A549 (cell line): ENCODE data around the gene AKAP8L. TPM values are rescaled to one million over a fixed set of nuclear protein-coding genes. Genes with fewer than 3 reads are reported as not detected.

Source experiments
- ATAC-seq, 2 experiments: fragments of 200-7000 bp in 1 of 2; fragments of >200 bp in 1 of 2; cut with Nextera tagmentation in 1 of 2; cut with Tn5 transposase in 1 of 2; 3 replicates each; pipeline versions ENCODE4 v1.8.0 to v1.9.1; 2018 to 2020; ENCODE audit warnings: mild to moderate bottlenecking in 1 of 2, moderate library complexity in 1 of 2
- CTCF ChIA-PET: fragments of 300-600 bp; sonication (Branson Sonifier 250); formaldehyde crosslinking; extraction: SDS; loops from one replicate; lab custom pipeline; 2021; ENCODE audit warnings: antibody characterized with exemption, inconsistent platforms; lab: Yijun Ruan, JAX
- POLR2A ChIA-PET: fragments of 350-600 bp; formaldehyde crosslinking; extraction: SDS; loops from one replicate; lab custom pipeline; 2021; ENCODE audit warnings: antibody characterized with exemption, inconsistent platforms; lab: Yijun Ruan, JAX
- DNase-seq, 2 experiments: peaks; one replicate each; pipeline versions ENCODE4 v3.0.0 to v3.0.0-alpha.2; 2011 to 2016; ENCODE audit warnings: low read depth in 1 of 2, low spot score in 1 of 2
- FAIRE-seq: peaks from 2 replicates; lab custom pipeline; 2011; peaks lifted over from hg19 to GRCh38; lab: Jason Lieb, UNC
- H3K27ac ChIP-seq, 2 experiments: fragments of >200 bp; sonication (Bioruptor Twin); formaldehyde crosslinking; 3 replicates each; pipeline ENCODE4 v1.5.1; 2016 to 2017
- H3K4me1 ChIP-seq: fragments of >200 bp; sonication (Bioruptor Twin); formaldehyde crosslinking; 3 replicates; pipeline ENCODE4 v1.6.1; 2016
- H3K4me2 ChIP-seq: fragments of >200 bp; sonication (Bioruptor Twin); formaldehyde crosslinking; 3 replicates; pipeline ENCODE4 v1.6.1; 2016
- H3K4me3 ChIP-seq: fragments of >200 bp; sonication (Bioruptor Twin); formaldehyde crosslinking; 3 replicates; pipeline ENCODE4 v1.5.1; 2016
- H3K9me3 ChIP-seq: fragments of >200 bp; sonication (Bioruptor Twin); formaldehyde crosslinking; 3 replicates; pipeline ENCODE4 v1.6.1; 2016
- BHLHE40 ChIP-seq: IDR thresholded peaks from 2 replicates; pipeline ENCODE4 v1.6.1; 2012; ENCODE audit warnings: low read depth, low read length, inconsistent platforms
- CTCF ChIP-seq: fragments of >200 bp; sonication (Bioruptor Twin); formaldehyde crosslinking; IDR thresholded peaks from 3 replicates; pipeline ENCODE4 v1.5.1; 2016
- E2F6 ChIP-seq: IDR thresholded peaks from 2 replicates; pipeline ENCODE4 v1.6.1; 2012; ENCODE audit warnings: low read depth, borderline replicate concordance
- GATA3 ChIP-seq: IDR thresholded peaks from 2 replicates; pipeline ENCODE4 v1.6.1; 2012; ENCODE audit warnings: borderline replicate concordance
- HMGXB4 ChIP-seq: fragments of 250-450 bp; sonication (Bioruptor Pico); IDR thresholded peaks from 2 replicates; pipeline ENCODE4 v1.5.0; 2021; ENCODE audit warnings: mild to moderate bottlenecking, moderate library complexity, borderline replicate concordance
- HOXA7 ChIP-seq: fragments of 250-450 bp; sonication (Bioruptor Pico); IDR thresholded peaks from 2 replicates; pipeline ENCODE4 v1.5.0; 2020; ENCODE audit warnings: mild to moderate bottlenecking, moderate library complexity
- HOXB5 ChIP-seq: fragments of 250-450 bp; sonication (Bioruptor Pico); IDR thresholded peaks from 2 replicates; pipeline ENCODE4 v1.5.0; 2020; ENCODE audit warnings: mild to moderate bottlenecking, moderate library complexity
- JUNB ChIP-seq: fragments of >200 bp; sonication (Bioruptor Twin); formaldehyde crosslinking; IDR thresholded peaks from 2 replicates; pipeline ENCODE4 v1.6.1; 2016
- KDM1A ChIP-seq: fragments of 200-600 bp; sonication (generic); IDR thresholded peaks from 2 replicates; pipeline ENCODE4 v1.6.1; 2016; ENCODE audit warnings: low read depth, mild to moderate bottlenecking
- MAFK ChIP-seq: fragments of 450-650 bp; IDR thresholded peaks from 2 replicates; pipeline ENCODE4 v1.6.1; 2014; ENCODE audit not compliant: partially characterized antibody
- MYC ChIP-seq: IDR thresholded peaks from 2 replicates; pipeline ENCODE4 v1.6.1; 2012; ENCODE audit warnings: mild to moderate bottlenecking, inconsistent platforms, low read length, improper control_type of control experiment, borderline replicate concordance
- NPAS2 ChIP-seq: fragments of 250-450 bp; sonication (Bioruptor Pico); IDR thresholded peaks from 2 replicates; pipeline ENCODE4 v1.8.0; 2022; ENCODE audit warnings: mild to moderate bottlenecking, moderate library complexity, borderline replicate concordance
- NR3C1 ChIP-seq: fragments of >200 bp; sonication (Bioruptor Twin); formaldehyde crosslinking; IDR thresholded peaks from 3 replicates; pipeline ENCODE4 v1.6.1; 2017
- RCOR1 ChIP-seq: fragments of 150-350 bp; IDR thresholded peaks from 2 replicates; pipeline ENCODE4 v1.6.1; 2014; ENCODE audit warnings: antibody characterized with exemption, low read length, low read depth
- RFX5 ChIP-seq: fragments of 450-650 bp; IDR thresholded peaks from 2 replicates; pipeline ENCODE4 v1.7.1; 2014; ENCODE audit warnings: antibody characterized with exemption, mild to moderate bottlenecking, moderate library complexity
- SMC3 ChIP-seq: fragments of >200 bp; sonication (Bioruptor Twin); formaldehyde crosslinking; IDR thresholded peaks from 3 replicates; pipeline ENCODE4 v1.6.1; 2018; ENCODE audit warnings: inconsistent platforms
- TFCP2L1 ChIP-seq: fragments of 250-450 bp; sonication (Bioruptor Pico); IDR thresholded peaks from 2 replicates; pipeline ENCODE4 v1.5.0; 2021; ENCODE audit warnings: mild to moderate bottlenecking
- ZC3H11A ChIP-seq: fragments of 450-650 bp; IDR thresholded peaks from 2 replicates; pipeline ENCODE4 v1.6.1; 2014; ENCODE audit warnings: antibody characterized with exemption, mild to moderate bottlenecking
- ZNF302 ChIP-seq: fragments of 250-450 bp; sonication (Bioruptor Pico); IDR thresholded peaks from 2 replicates; pipeline ENCODE4 v1.9.0; 2021; ENCODE audit warnings: inconsistent platforms, mild to moderate bottlenecking, moderate library complexity
- WGBS: methylation state at CpG from one replicate; pipeline ENCODE4 v1.1.6; 2017; ENCODE audit errors: missing lambda C conversion rate; 5-methylcytosine and 5-hydroxymethylcytosine counted together
- polyA plus RNA-seq, 4 experiments: library from polyadenylated mRNA; depleted of rRNA in 3 of 4; stranded (reverse); fragments of >200 nt; fragmentation: RNase III in 1 of 4; extraction: RNeasy Plus Mini Kit Qiagen cat#74134 plus additional on column Dnase treatment in 1 of 4; gene quantifications; 2 replicates in 3 of 4; 3 replicates in 1 of 4; pipeline ENCODE4 v1.2.3, GENCODE V29; 2011 to 2017

The AKAP8L gene
- polyA plus RNA-seq, 2 of the 4 experiments (the other 2 are of a cell fraction), result 28.4 to 42.9 TPM

GRCh38 chr19:15432629-15433518 is 14.1 kb upstream of the AKAP8L start (continued):
- no peak for TF ChIP-seq JUNB
- no peak for TF ChIP-seq HOXA7 (CRISPR knock-in tag)
- peak; percentile 44; the same call in 1 of the 2 replicates for TF ChIP-seq HOXB5 (CRISPR knock-in tag)
- TF ChIP-seq E2F6, result no peak
- TF ChIP-seq ZNF302 (CRISPR knock-in tag), result no peak

GRCh38 chr19:15432018-15432494 is 13.3 kb upstream of the AKAP8L start:
- ChIA-PET POLR2A (interaction anchor here (1.2 to 1.6 kb wide), 3 partner anchors 11 to 53 kb away, joined by 3 to 8 read pairs (median 3); partner anchors contain the start of gene AKAP8L), CTCF (interaction anchor here (1.2 kb wide), 1 partner anchor 340 kb away, joined by 4 read pairs; no protein-coding TSS in a partner anchor)
- Histone ChIP-seq H3K4me2 (peak overlapping the region; percentile 98), H3K4me3 (peak overlapping the region; percentile 71), H3K27ac (peak overlapping the region; percentile 89 to 99), H3K4me1 (peaks cover 14% of the 10 kb centered on the region; the same call in 1 of the 3 replicates), H3K9me3 (no peaks in the 10 kb centered on the region)
- ATAC-seq (no peak; a peak in 1 of 6 replicates), FAIRE-seq (no peak), DNase-seq (peak in 1 of 2 experiments; percentile 21)
- 2% methylated on average over 14 of the region's 44 CpGs for WGBS
- TF ChIP-seq BHLHE40, result no peak
- TF ChIP-seq NR3C1, result no peak
- no peak for TF ChIP-seq TFCP2L1 (CRISPR knock-in tag)
- TF ChIP-seq HMGXB4 (CRISPR knock-in tag), result no peak
- TF ChIP-seq SMC3, result no peak
- no peak for TF ChIP-seq RCOR1
- TF ChIP-seq GATA3, result no peak
- no peak for TF ChIP-seq MYC
- TF ChIP-seq KDM1A, result no peak
- TF ChIP-seq E2F6, result no peak
- no peak for TF ChIP-seq RFX5
- TF ChIP-seq ZC3H11A, result no peak
- TF ChIP-seq CTCF, result no peak
- no peak for TF ChIP-seq NPAS2 (CRISPR knock-in tag)
- no peak for TF ChIP-seq MAFK
